Gastroesophageal sphincter (tissue), 4 donors: ENCODE measurements around the gene CACNB4. TPM values are rescaled to one million over a fixed set of nuclear protein-coding genes. Genes with fewer than 3 reads are reported as not detected.

Source experiments
- ATAC-seq: fragments of 150-250 bp; one replicate; pipeline ENCODE4 v1.9.1; 2016; ENCODE audit warnings: mild to moderate bottlenecking, moderate library complexity
- H3K27ac ChIP-seq, 4 donors: fragments of 200-600 bp; sonication (generic) in 3 of 4; 1 replicate in 3 of 4; 2 replicates in 1 of 4; pipeline ENCODE4 v1.5.1; 2016 to 2019
- H3K27me3 ChIP-seq: fragments of 200-600 bp; sonication (generic); one replicate; pipeline ENCODE4 v1.5.1; 2019
- H3K36me3 ChIP-seq, 2 donors: fragments of 200-600 bp; sonication (generic); one replicate each; pipeline ENCODE4 v1.5.1; 2019; ENCODE audit warnings: control low read depth in 1 of 2
- H3K4me1 ChIP-seq, 3 donors: fragments of 200-600 bp; sonication (generic); 1 replicate in 2 of 3; 2 replicates in 1 of 3; pipeline ENCODE4 v1.5.1; 2016 to 2019; ENCODE audit warnings: control low read depth in 2 of 3
- H3K4me3 ChIP-seq, 2 donors: fragments of 200-600 bp; sonication (generic); one replicate each; pipeline ENCODE4 v1.5.1; 2019; ENCODE audit warnings: mild to moderate bottlenecking in 1 of 2, moderate library complexity in 1 of 2
- H3K9me3 ChIP-seq, 3 donors: fragments of 200-600 bp; sonication (generic); one replicate each; pipeline ENCODE4 v1.5.1; 2017 to 2019; ENCODE audit warnings: control low read depth in 2 of 3
- CTCF ChIP-seq, 4 experiments: fragments of 200-600 bp in 2 of 4; fragments of 450-650 bp in 2 of 4; sonication (generic) in 1 of 4; IDR thresholded peaks; one replicate each; pipeline ENCODE4 v1.5.1; 2017 to 2019; ENCODE audit warnings: antibody characterized with exemption in 4 of 4, mild to moderate bottlenecking in 2 of 4, moderate library complexity in 2 of 4
- EP300 ChIP-seq: sonication (generic); formaldehyde crosslinking; IDR thresholded peaks from one replicate; pipeline ENCODE4 v1.6.1; 2017; ENCODE audit warnings: antibody characterized with exemption, mild to moderate bottlenecking
- POLR2A ChIP-seq, 2 donors: fragments of 450-650 bp; IDR thresholded peaks; one replicate each; pipeline ENCODE4 v1.6.1; 2017; ENCODE audit warnings: antibody characterized with exemption in 2 of 2, mild to moderate bottlenecking in 2 of 2, moderate library complexity in 1 of 2
- POLR2AphosphoS5 ChIP-seq: sonication (generic); formaldehyde crosslinking; IDR thresholded peaks from one replicate; pipeline ENCODE4 v1.6.1; 2017; ENCODE audit warnings: antibody characterized with exemption
- WGBS, 2 donors: methylation state at CpG; one replicate each; pipeline ENCODE4 v1.1.5; 2018; ENCODE audit warnings: low coverage in 1 of 2; 5-methylcytosine and 5-hydroxymethylcytosine counted together
- total RNA-seq, 4 donors: library from RNA; depleted of rRNA; stranded (reverse); fragments of >200 nt; gene quantifications; one replicate each; pipeline ENCODE4 v1.1.0, GENCODE V29; 2016

CACNB4 gene
- total RNA-seq, 4 donors from 2014 or later, result 1.4 to 5.4 (median 1.9) TPM

DNA sequence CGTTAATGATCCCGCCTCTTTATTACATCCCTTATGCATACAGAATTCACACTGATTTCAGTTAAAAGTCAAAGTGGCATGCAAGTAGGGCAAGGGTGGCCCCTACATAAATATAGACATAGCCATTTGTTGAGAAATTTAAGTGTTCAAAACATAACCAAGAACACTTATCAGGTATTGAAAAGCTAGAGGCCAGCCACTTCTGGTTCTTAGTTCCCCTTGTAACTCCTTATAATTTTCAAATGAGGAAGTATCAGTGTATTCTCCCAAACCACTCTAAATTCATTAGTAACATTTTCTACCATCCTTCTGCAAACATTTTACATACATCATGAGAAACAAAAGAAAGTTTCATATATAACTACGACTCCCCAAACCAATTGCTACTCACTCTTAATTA, 264.9 kb downstream of the CACNB4 start:
- no peak for ATAC-seq
- Histone ChIP-seq H3K36me3 (no peaks in the 10 kb centered on the region), H3K27ac (no peak overlapping the region), H3K27me3 (no peaks in the 10 kb centered on the region), H3K4me1 (peaks cover 0 to 1% (median 0%) of the 10 kb centered on the region in 3 donors), H3K4me3 (no peak overlapping the region), H3K9me3 (no peaks in the 10 kb centered on the region)
- TF ChIP-seq POLR2A (IDR thresholded peaks at IDR 0.05) (no peak), POLR2AphosphoS5 (no peak), EP300 (no peak), CTCF (IDR thresholded peaks at IDR 0.05) (no peak)
- WGBS, 2 donors, result 75 to 86% methylated on average over 3 of the region's 3 CpGs

DNA sequence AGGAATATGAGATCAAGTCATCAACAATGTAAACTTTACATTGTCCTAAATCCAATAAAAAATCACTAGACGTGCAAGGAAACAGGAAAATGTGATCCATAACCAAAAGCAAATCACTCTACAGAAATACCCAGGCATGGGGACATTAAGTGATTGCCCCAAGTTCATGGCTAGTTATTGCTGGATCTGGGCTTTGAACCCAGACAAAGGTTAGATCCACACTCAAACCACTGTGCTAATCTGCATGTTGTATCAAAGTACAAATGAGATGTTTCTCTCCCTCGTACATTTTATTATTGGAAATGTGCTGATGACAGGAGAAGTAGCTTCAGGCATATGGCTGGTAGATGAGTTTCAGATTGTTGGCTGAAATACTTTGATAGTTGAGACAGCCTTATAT, 267.9 kb downstream of the CACNB4 start:
- Histone ChIP-seq H3K27me3 (no peaks in the 10 kb centered on the region), H3K4me1 (peaks cover 3 to 21% (median 4%) of the 10 kb centered on the region in 3 donors), H3K36me3 (no peaks in the 10 kb centered on the region), H3K27ac (no peak overlapping the region), H3K4me3 (no peak overlapping the region), H3K9me3 (no peaks in the 10 kb centered on the region)
- no peak for ATAC-seq
- no peak for TF ChIP-seq POLR2AphosphoS5
- no peak for TF ChIP-seq EP300
- no peak for TF ChIP-seq CTCF (IDR thresholded peaks at IDR 0.05)
- TF ChIP-seq POLR2A (IDR thresholded peaks at IDR 0.05), result no peak
- WGBS, 2 donors, result 98 to 100% methylated on average over 2 of the region's 2 CpGs

DNA sequence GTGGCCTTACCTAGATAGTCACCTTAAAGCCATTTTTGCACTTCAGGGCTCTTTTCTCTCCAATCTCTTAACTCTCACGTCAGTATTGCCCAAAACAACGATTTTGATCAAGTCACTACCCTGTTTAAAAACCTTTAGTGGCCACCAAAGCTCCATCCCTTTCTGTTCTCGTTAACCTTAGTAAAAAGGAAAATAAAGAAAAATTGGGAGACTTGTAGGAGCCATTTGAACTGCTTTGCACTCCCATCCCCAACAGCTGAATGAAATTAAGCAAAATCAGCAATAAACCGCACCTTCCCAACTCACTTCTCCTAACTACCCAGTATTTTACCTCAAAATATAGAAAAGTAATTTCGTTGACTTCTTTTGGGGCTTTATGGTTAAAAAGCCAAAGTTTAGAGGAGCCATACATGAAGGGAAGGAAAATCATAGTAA, 269.9 kb downstream of the CACNB4 start:
- Histone ChIP-seq H3K27me3 (no peaks in the 10 kb centered on the region), H3K36me3 (no peaks in the 10 kb centered on the region), H3K9me3 (no peaks in the 10 kb centered on the region), H3K27ac (peak overlapping the region; percentile 57 to 93 (median 91)), H3K4me3 (peak overlapping the region; percentile 72 to 88), H3K4me1 (peaks cover 3 to 41% (median 8%) of the 10 kb centered on the region in 3 donors)
- no peak for TF ChIP-seq CTCF (IDR thresholded peaks at IDR 0.05)
- no peak for TF ChIP-seq POLR2A (IDR thresholded peaks at IDR 0.05)
- TF ChIP-seq EP300, result no peak
- no peak for TF ChIP-seq POLR2AphosphoS5
- WGBS, 2 donors, result 79 to 100% methylated on average over 2 to 5 of the region's 5 CpGs
- ATAC-seq, result no peak

GRCh38 chr2:151828143-151828889, 270.5 kb downstream of the CACNB4 start, which contains the start of gene ARL5A:
TSS of gene ARL5A (minus strand) at chr2:151828421. CDS start at chr2:151828176, 245 bp downstream.
- Histone ChIP-seq H3K36me3 (no peaks in the 10 kb centered on the region), H3K27ac (peak within 1 kb of the TSS; percentile 57 to 93 (median 91)), H3K4me3 (peak within 1 kb of the TSS; percentile 72 to 88), H3K9me3 (no peaks in the 10 kb centered on the region), H3K4me1 (peaks cover 3 to 47% (median 11%) of the 10 kb centered on the region in 3 donors), H3K27me3 (no peaks in the 10 kb centered on the region)
- TF ChIP-seq POLR2A (IDR thresholded peaks at IDR 0.05) (peak; percentile 70 to 74), EP300 (no peak), CTCF (IDR thresholded peaks at IDR 0.05) (peak in 1 of 4 experiments; percentile 3), POLR2AphosphoS5 (peak; percentile 88)
- ATAC-seq, result peak; percentile 98
- 0% methylated on average over 1 to 5 of the region's 64 CpGs for WGBS, 2 donors

GRCh38 chr2:151827564-151828142, 271.2 kb downstream of the CACNB4 start:
- Histone ChIP-seq H3K9me3 (no peaks in the 10 kb centered on the region), H3K27me3 (no peaks in the 10 kb centered on the region), H3K27ac (peak overlapping the region; percentile 57 to 93 (median 91)), H3K4me1 (peaks cover 3 to 50% (median 11%) of the 10 kb centered on the region in 3 donors), H3K4me3 (peak overlapping the region; percentile 72 to 88), H3K36me3 (no peaks in the 10 kb centered on the region)
- WGBS, 2 donors, result 0% methylated on average over 5 to 8 of the region's 38 CpGs
- no peak for ATAC-seq
- TF ChIP-seq POLR2AphosphoS5, result no peak
- no peak for TF ChIP-seq POLR2A (IDR thresholded peaks at IDR 0.05)
- TF ChIP-seq CTCF (IDR thresholded peaks at IDR 0.05), result no peak
- no peak for TF ChIP-seq EP300
